NCI-H1092 (cell line): ENCODE measurements around the gene ADAMTSL5.

Experiments
- DNase-seq: peaks from one replicate; lab custom pipeline; 2025; lab: John Stamatoyannopoulos, UW

Gene ADAMTSL5

DNA sequence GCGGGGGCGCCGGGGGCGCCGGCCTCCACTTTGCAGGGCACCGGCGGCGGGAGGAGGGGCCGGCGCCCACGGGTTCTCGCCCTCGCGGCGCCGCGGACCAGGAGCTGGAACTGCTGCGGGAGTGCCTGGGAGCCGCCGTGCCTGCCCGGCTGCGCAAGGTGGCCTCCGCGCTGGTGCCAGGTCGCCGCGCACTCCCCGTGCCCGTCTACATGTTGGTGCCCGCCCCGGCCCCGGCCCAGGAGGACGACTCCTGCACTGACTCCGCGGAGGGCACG, 45.7 kb downstream of the ADAMTSL5 start:
- DNase-seq: no peak

DNA sequence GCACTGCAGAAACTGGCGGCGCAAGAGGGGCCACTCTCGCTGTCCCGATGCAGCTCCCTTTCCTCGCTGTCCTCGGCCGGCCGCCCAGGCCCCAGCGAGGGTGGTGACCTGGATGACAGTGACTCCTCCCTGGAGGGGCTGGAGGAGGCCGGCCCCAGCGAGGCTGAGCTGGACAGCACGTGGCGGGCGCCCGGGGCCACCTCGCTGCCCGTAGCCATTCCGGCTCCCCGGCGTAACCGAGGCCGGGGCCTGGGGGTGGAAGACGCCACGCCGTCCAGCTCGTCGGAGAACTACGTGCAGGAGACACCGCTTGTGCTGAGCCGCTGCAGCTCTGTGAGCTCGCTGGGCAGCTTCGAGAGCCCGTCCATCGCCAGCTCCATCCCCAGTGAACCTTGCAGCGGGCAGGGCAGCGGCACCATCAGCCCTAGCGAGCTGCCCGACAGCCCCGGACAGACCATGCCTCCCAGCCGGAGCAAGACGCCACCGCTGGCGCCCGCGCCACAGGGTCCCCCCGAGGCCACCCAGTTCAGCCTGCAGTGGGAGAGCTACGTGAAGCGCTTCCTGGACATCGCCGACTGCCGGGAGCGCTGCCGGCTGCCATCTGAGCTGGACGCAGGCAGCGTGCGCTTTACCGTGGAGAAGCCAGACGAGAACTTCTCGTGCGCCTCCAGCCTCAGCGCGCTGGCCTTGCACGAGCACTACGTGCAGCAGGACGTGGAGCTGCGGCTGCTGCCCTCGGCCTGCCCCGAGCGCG, 46.2 kb downstream of the ADAMTSL5 start:
- no peak for DNase-seq

DNA sequence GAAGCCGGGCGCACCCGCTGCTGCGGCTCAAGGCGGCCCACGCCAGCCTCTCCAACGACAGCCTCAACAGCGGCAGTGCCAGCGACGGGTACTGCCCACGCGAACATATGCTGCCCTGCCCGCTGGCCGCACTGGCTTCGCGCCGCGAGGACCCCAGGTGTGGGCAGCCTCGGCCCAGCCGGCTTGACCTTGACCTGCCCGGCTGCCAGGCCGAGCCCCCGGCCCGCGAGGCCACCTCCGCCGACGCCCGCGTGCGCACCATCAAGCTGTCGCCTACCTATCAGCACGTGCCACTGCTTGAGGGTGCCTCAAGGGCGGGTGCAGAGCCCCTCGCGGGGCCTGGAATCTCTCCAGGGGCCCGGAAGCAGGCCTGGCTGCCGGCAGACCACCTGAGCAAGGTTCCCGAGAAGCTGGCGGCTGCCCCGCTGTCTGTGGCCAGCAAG, 46.8 kb downstream of the ADAMTSL5 start:
- DNase-seq: no peak

GRCh38 chr19:1465191-1466016, 47.4 kb downstream of the ADAMTSL5 start:
- no peak for DNase-seq

DNA sequence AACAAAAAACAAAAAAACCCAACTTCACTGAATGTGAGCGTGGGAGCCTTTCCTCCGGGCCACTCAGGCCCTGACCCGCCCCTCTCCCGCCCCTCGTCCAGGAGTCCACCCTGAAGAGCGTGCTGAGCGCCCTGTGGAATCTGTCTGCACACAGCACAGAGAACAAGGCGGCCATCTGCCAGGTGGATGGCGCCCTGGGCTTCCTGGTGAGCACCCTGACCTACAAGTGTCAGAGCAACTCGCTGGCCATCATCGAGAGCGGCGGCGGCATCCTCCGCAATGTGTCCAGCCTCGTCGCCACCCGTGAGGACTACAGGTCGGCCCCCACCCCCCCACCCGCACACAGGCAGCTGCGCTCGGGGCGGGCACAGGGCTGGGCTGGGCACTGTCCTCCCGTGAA, 51.0 kb downstream of the ADAMTSL5 start:
- no peak for DNase-seq

GRCh38 chr19:1460033-1460995, 52.5 kb downstream of the ADAMTSL5 start:
- no peak for DNase-seq

DNA sequence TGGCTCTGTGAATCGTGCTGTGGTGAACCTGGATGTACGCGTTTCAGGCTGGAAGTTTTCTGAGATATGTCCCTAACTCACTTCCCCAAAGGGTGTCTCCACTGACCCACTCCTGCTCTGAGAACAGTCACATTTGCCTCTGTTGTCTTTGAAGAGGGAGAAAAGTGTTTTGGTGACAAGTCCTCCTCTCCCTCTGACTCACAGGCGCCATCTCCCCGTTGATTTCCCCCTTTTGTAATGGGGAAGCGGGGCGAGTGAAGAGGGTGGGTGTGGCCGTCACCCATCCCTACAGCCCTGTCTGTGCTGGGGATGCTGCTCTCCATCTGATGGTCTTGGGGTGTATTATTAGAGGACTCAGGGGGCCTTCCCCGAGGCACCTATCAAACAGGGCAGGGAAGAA, 53.3 kb downstream of the ADAMTSL5 start:
- DNase-seq: no peak

DNA sequence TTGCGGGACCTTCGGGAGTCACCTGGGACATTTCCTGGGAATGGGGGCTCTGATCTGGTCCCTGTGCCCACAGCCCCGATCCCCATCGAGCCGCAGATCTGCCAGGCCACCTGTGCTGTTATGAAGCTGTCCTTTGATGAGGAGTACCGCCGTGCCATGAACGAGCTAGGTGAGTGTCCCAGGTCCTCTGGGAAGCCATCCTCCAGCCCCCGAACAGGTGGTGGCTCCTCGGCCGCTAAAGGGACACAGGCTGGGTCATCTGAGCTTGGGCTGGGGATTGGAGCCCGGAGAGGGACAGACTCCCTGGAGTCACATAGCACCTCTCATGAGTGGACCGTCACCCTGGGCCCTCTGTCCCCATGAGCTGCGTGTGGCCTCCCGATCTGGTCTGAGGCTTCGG, 54.9 kb downstream of the ADAMTSL5 start:
- no peak for DNase-seq

GRCh38 chr19:1457031-1457739, 55.6 kb downstream of the ADAMTSL5 start:
- DNase-seq: no peak

- no peak for DNase-seq
Observed at GRCh38 chr19:1456121-1456900, 56.5 kb downstream of the ADAMTSL5 start.

GRCh38 chr19:1455336-1456120, 57.3 kb downstream of the ADAMTSL5 start:
- no peak for DNase-seq
